HG03139 (cell line): ENCODE data around the gene MED13.
"Not testable (repeated sequence)": the region's sequence is repeated elsewhere in the genome, so short reads cannot be mapped to it uniquely, and the experiment has no call there.

Experiments
- ATAC-seq: cut with Tn5 transposase; IDR thresholded peaks from one replicate; pipeline ENCODE4 v1.9.1; 2021; ENCODE audit not compliant: unreplicated experiment

MED13 gene

GRCh38 chr17:62057696-62058095 lies 7.4 kb downstream of the MED13 start:
- no peak for ATAC-seq

GRCh38 chr17:62052765-62053338 lies 12.2 kb downstream of the MED13 start:
- no peak for ATAC-seq

GRCh38 chr17:62051053-62051452 lies 14.0 kb downstream of the MED13 start:
- ATAC-seq: no peak

GRCh38 chr17:62049299-62049698 lies 15.8 kb downstream of the MED13 start:
- ATAC-seq: no peak

GRCh38 chr17:62048262-62048661 lies 16.8 kb downstream of the MED13 start:
- ATAC-seq: no peak

- ATAC-seq: no peak
Measured at GRCh38 chr17:62045517-62045916, 19.6 kb downstream of the MED13 start.

- ATAC-seq: no peak
Measured at GRCh38 chr17:62045109-62045508, 20.0 kb downstream of the MED13 start.

GRCh38 chr17:62043602-62044001 lies 21.5 kb downstream of the MED13 start:
- ATAC-seq: no peak

- no peak for ATAC-seq
Measured at GRCh38 chr17:62043140-62043539, 21.9 kb downstream of the MED13 start.

GRCh38 chr17:62038248-62038647 lies 26.8 kb downstream of the MED13 start:
- ATAC-seq: no peak

GRCh38 chr17:62033317-62033716 lies 31.8 kb downstream of the MED13 start:
- no peak for ATAC-seq

- no peak for ATAC-seq
Measured at GRCh38 chr17:62032480-62032879, 32.6 kb downstream of the MED13 start.

GRCh38 chr17:62030264-62030663 lies 34.8 kb downstream of the MED13 start:
- no peak for ATAC-seq

GRCh38 chr17:62024866-62025265 lies 40.2 kb downstream of the MED13 start:
- no peak for ATAC-seq

GRCh38 chr17:62017912-62018311 lies 47.2 kb downstream of the MED13 start:
- ATAC-seq: no peak

- no peak for ATAC-seq
Measured at GRCh38 chr17:62017496-62017895, 47.6 kb downstream of the MED13 start.

- ATAC-seq: no peak
Measured at GRCh38 chr17:62014526-62014925, 50.6 kb downstream of the MED13 start.

GRCh38 chr17:62009220-62009619 lies 55.9 kb downstream of the MED13 start:
- no peak for ATAC-seq

GRCh38 chr17:62008294-62008693 lies 56.8 kb downstream of the MED13 start:
- no peak for ATAC-seq

- no peak for ATAC-seq
Measured at GRCh38 chr17:62004388-62004787, 60.7 kb downstream of the MED13 start.

GRCh38 chr17:62003141-62003540 lies 61.9 kb downstream of the MED13 start:
- ATAC-seq: not testable (repeated sequence)

GRCh38 chr17:62001105-62001504 lies 64.0 kb downstream of the MED13 start:
- no peak for ATAC-seq

- no peak for ATAC-seq
Measured at GRCh38 chr17:62000186-62000585, 64.9 kb downstream of the MED13 start.
